ENCODE measurements around the gene OLA1.
A peak's percentile ranks its signal among the peaks of the same experiment; 100 is the strongest.

The OLA1 gene

GRCh38 chr2:174026122-174026845 is 222.0 kb downstream of the OLA1 start:
- DNase-seq, result no peak

- peak; percentile 5 for DNase-seq
These were observed 222.8 kb downstream of the OLA1 start for GRCh38 chr2:174025271-174026121.

GRCh38 chr2:174024524-174025270 is 223.6 kb downstream of the OLA1 start:
- DNase-seq, result peak; percentile 13

- peak; percentile 62 for DNase-seq
These were observed 224.5 kb downstream of the OLA1 start for GRCh38 chr2:174023591-174024523.

Measured in NCI-H2171 (cell line).